HepG2 (cell line): ENCODE results near the gene EIF2B1. TPM values are rescaled to one million over a fixed set of nuclear protein-coding genes. Genes with fewer than 3 reads are reported as not detected.

Source experiments
- ATAC-seq: fragments of 200-7000 bp; cut with Tn5 transposase; 3 replicates; pipeline ENCODE4 v1.9.1; 2020; ENCODE audit warnings: mild to moderate bottlenecking, moderate library complexity
- BruUV-seq: library from RNA; stranded (reverse); fragments of 400-500 nt; replicated peaks from 2 replicates; lab custom pipeline; 2021; lab: Mats Ljungman, UMichigan
- CTCF ChIA-PET: fragments of 300-600 bp; formaldehyde crosslinking; extraction: SDS; loops from one replicate; lab custom pipeline; 2021; ENCODE audit warnings: low total read pairs, inconsistent platforms, low intra/inter-chr PET ratio; lab: Yijun Ruan, JAX
- POLR2A ChIA-PET: fragments of 350-600 bp; sonication (Branson Sonifier 250); formaldehyde crosslinking; loops from one replicate; lab custom pipeline; 2020; ENCODE audit warnings: antibody characterized with exemption, inconsistent platforms; lab: Yijun Ruan, JAX
- DNase-seq: peaks from one replicate; pipeline ENCODE4 v3.0.0-alpha.2; 2015; ENCODE audit warnings: low spot score
- FAIRE-seq: peaks from 3 replicates; lab custom pipeline; 2011; peaks lifted over from hg19 to GRCh38; lab: Jason Lieb, UNC
- H2AFZ ChIP-seq: one replicate; pipeline ENCODE4 v1.6.1; 2011; ENCODE audit warnings: low read length, inconsistent platforms
- H3K27ac ChIP-seq: fragments of 300-600 bp; 3 replicates; pipeline ENCODE4 v1.8.0; 2011; ENCODE audit warnings: mixed run types, mild to moderate bottlenecking, mixed read lengths, low read length, inconsistent platforms; ENCODE audit not compliant: insufficient read depth; ENCODE audit errors: extremely low read length
- H3K27me3 ChIP-seq, 2 experiments: fragments of 200-600 bp in 1 of 2; 2 replicates in 1 of 2; 3 replicates in 1 of 2; pipeline versions ENCODE4 v1.6.0 to v1.8.0; 2011; ENCODE audit warnings: low read length in 2 of 2, mild to moderate bottlenecking in 2 of 2, moderate library complexity in 2 of 2, inconsistent platforms in 1 of 2; ENCODE audit not compliant: insufficient read depth in 2 of 2, control insufficient read depth in 1 of 2
- H3K36me3 ChIP-seq, 2 experiments: fragments of 200-600 bp in 1 of 2; replicated peaks in 1 of 2; 2 replicates in 1 of 2; 3 replicates in 1 of 2; pipeline versions ENCODE4 v1.5.1 to v1.8.0; 2011; ENCODE audit warnings: low read length in 2 of 2, inconsistent platforms in 1 of 2; ENCODE audit not compliant: insufficient read depth in 2 of 2, control insufficient read depth in 1 of 2
- H3K4me1 ChIP-seq: 2 replicates; pipeline ENCODE4 v1.5.1; 2012; ENCODE audit warnings: low read length, inconsistent platforms; ENCODE audit not compliant: insufficient read depth
- H3K4me2 ChIP-seq: 2 replicates; pipeline ENCODE4 v1.6.0; 2011; ENCODE audit warnings: low read depth, low read length, inconsistent platforms
- H3K4me3 ChIP-seq, 3 experiments: fragments of 200-600 bp in 1 of 3; sonication (generic), shearing (Covaris generic) in 1 of 3; replicated peaks in 1 of 3; 2 replicates each; pipeline ENCODE4 v1.5.1; 2011 to 2016; ENCODE audit warnings: low read length in 3 of 3, inconsistent platforms in 2 of 3, low read depth in 2 of 3, mild to moderate bottlenecking in 2 of 3, control low read depth in 1 of 3, mixed read lengths in 1 of 3; ENCODE audit not compliant: insufficient read depth in 1 of 3
- H3K79me2 ChIP-seq: one replicate; pipeline ENCODE4 v1.6.1; 2011; ENCODE audit warnings: low read length, inconsistent platforms; ENCODE audit not compliant: insufficient read depth
- H3K9ac ChIP-seq: 2 replicates; pipeline ENCODE4 v1.6.0; 2011; ENCODE audit warnings: mild to moderate bottlenecking, low read depth, low read length, inconsistent platforms; ENCODE audit not compliant: insufficient read depth
- H3K9me3 ChIP-seq: 2 replicates; pipeline ENCODE4 v1.5.1; 2012; ENCODE audit warnings: mild to moderate bottlenecking, low read length
- H4K20me1 ChIP-seq: 2 replicates; pipeline ENCODE4 v1.6.0; 2011; ENCODE audit warnings: inconsistent platforms, mild to moderate bottlenecking, low read length, moderate library complexity; ENCODE audit not compliant: insufficient read depth
- ATAD3A ChIP-seq: sonication (generic); formaldehyde crosslinking; IDR thresholded peaks from 2 replicates; pipeline ENCODE4 v1.4.0; 2020; ENCODE audit warnings: missing genetic modification reagents
- IKZF1 ChIP-seq: fragments of 450-650 bp; IDR thresholded peaks from 2 replicates; pipeline ENCODE4 v1.7.1; 2016
- PITX1 ChIP-seq: sonication (generic); formaldehyde crosslinking; IDR thresholded peaks from 2 replicates; pipeline ENCODE4 v1.5.1; 2020; ENCODE audit warnings: mild to moderate bottlenecking, missing genetic modification reagents
- SKI ChIP-seq: fragments of 450-650 bp; IDR thresholded peaks from one replicate; pipeline ENCODE4 v1.6.1; 2018; ENCODE audit warnings: mild to moderate bottlenecking; ENCODE audit not compliant: partially characterized antibody
- USF2 ChIP-seq, 2 experiments: sonication (generic) in 1 of 2; formaldehyde crosslinking in 1 of 2; IDR thresholded peaks; 2 replicates each; pipeline versions ENCODE4 v1.5.1 to v1.6.1; 2011 to 2020; ENCODE audit warnings: borderline replicate concordance in 1 of 2, low read depth in 1 of 2, low read length in 1 of 2, mild to moderate bottlenecking in 1 of 2, missing genetic modification reagents in 1 of 2, moderate library complexity in 1 of 2
- ZNF614 ChIP-seq: IDR thresholded peaks from 2 replicates; pipeline ENCODE4 v1.6.1; 2018; ENCODE audit warnings: missing biosample characterization, missing genetic modification reagents, inconsistent platforms, borderline replicate concordance
- ZNF749 ChIP-seq: sonication (generic); formaldehyde crosslinking; IDR thresholded peaks from 2 replicates; pipeline ENCODE4 v1.8.0; 2022; ENCODE audit warnings: mild to moderate bottlenecking, missing genetic modification reagents, moderate library complexity, borderline replicate concordance
- ZNF777 ChIP-seq: sonication (generic); formaldehyde crosslinking; IDR thresholded peaks from 2 replicates; pipeline ENCODE4 v1.4.0; 2020; ENCODE audit warnings: missing genetic modification reagents
- WGBS: methylation state at CpG from one replicate; pipeline ENCODE4 v1.1.6; 2017; ENCODE audit warnings: low lambda C conversion rate; 5-methylcytosine and 5-hydroxymethylcytosine counted together
- in situ Hi-C: cut with HindIII; loops from 2 replicates; pipeline ENCODE4 v1.10.0; 2017; ENCODE audit warnings: low pct_unique_long_range_greater_than_20kb; ENCODE audit not compliant: extremely low pct_ligation_motif_present
- intact Hi-C: fragments of 100-400 bp; cut with micrococcal nuclease; formaldehyde crosslinking; loops from one replicate; pipeline ENCODE4 v1.10.0; 2022; ENCODE audit not compliant: unreplicated experiment
- polyA plus RNA-seq, 8 experiments: library from polyadenylated mRNA; depleted of rRNA in 3 of 8; stranded (reverse) in 7 of 8; unstranded in 1 of 8; fragments of >200 nt; fragmentation: Illumina TruSeq in 4 of 8; extraction: Trizol in 4 of 8; gene quantifications; 2 replicates each; pipeline versions ENCODE4 v1.2.1 to v1.2.3, GENCODE V29; 2011 to 2016; ENCODE audit warnings: low read depth in 4 of 8, missing spikeins in 1 of 8, mixed read lengths in 1 of 8; ENCODE audit not compliant: insufficient read depth in 1 of 8
- total RNA-seq, 5 experiments: library from RNA; depleted of rRNA; stranded (reverse); fragments of >200 nt; fragmentation: Illumina TruSeq; extraction: Trizol; gene quantifications; 2 replicates each; pipeline ENCODE4 v1.2.3, GENCODE V29; 2016; ENCODE audit warnings: low read depth in 1 of 5
- TF ChIP-seq, protein P1 (sequence below): sonication (generic); formaldehyde crosslinking; IDR thresholded peaks from 2 replicates; pipeline ENCODE4 v1.4.0; 2020; ENCODE audit warnings: missing genetic modification reagents
- TF ChIP-seq, protein P2 (sequence below): IDR thresholded peaks from 2 replicates; pipeline ENCODE4 v1.6.1; 2016; ENCODE audit warnings: control low read depth
- TF ChIP-seq, protein P3 (sequence below): sonication (generic); formaldehyde crosslinking; IDR thresholded peaks from 2 replicates; pipeline ENCODE4 v1.5.0; 2020; ENCODE audit warnings: mild to moderate bottlenecking, missing genetic modification reagents, moderate library complexity
- TF ChIP-seq, protein P4 (sequence below): sonication (generic); formaldehyde crosslinking; IDR thresholded peaks from 2 replicates; pipeline ENCODE4 v1.5.0; 2020; ENCODE audit warnings: mild to moderate bottlenecking, missing genetic modification reagents

The EIF2B1 gene
- total and polyA plus RNA-seq, 2 of the 13 experiments (the other 11 are each of a cell fraction or from before 2014, with no cell fraction given): 18.7 to 37.4 TPM

- no peak for FAIRE-seq
- TF ChIP-seq, protein P1, sequence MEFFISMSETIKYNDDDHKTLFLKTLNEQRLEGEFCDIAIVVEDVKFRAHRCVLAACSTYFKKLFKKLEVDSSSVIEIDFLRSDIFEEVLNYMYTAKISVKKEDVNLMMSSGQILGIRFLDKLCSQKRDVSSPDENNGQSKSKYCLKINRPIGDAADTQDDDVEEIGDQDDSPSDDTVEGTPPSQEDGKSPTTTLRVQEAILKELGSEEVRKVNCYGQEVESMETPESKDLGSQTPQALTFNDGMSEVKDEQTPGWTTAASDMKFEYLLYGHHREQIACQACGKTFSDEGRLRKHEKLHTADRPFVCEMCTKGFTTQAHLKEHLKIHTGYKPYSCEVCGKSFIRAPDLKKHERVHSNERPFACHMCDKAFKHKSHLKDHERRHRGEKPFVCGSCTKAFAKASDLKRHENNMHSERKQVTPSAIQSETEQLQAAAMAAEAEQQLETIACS: no peak
- TF ChIP-seq, protein P2, sequence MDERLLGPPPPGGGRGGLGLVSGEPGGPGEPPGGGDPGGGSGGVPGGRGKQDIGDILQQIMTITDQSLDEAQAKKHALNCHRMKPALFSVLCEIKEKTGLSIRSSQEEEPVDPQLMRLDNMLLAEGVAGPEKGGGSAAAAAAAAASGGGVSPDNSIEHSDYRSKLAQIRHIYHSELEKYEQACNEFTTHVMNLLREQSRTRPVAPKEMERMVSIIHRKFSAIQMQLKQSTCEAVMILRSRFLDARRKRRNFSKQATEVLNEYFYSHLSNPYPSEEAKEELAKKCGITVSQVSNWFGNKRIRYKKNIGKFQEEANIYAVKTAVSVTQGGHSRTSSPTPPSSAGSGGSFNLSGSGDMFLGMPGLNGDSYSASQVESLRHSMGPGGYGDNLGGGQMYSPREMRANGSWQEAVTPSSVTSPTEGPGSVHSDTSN (CRISPR knock-in tag): no peak
- TF ChIP-seq ZNF777 (no peak), PITX1 (CRISPR knock-in tag) (no peak), ZNF614 (no peak), USF2 (IDR thresholded peaks at IDR 0.05; ENCODE audit: low read depth, low read length) (no peak), USF2 (CRISPR knock-in tag; IDR thresholded peaks at IDR 0.05; ENCODE audit: borderline replicate concordance) (no peak), ATAD3A (CRISPR knock-in tag) (no peak), ZNF749 (no peak), SKI (no peak), IKZF1 (no peak)
- TF ChIP-seq, protein P3, sequence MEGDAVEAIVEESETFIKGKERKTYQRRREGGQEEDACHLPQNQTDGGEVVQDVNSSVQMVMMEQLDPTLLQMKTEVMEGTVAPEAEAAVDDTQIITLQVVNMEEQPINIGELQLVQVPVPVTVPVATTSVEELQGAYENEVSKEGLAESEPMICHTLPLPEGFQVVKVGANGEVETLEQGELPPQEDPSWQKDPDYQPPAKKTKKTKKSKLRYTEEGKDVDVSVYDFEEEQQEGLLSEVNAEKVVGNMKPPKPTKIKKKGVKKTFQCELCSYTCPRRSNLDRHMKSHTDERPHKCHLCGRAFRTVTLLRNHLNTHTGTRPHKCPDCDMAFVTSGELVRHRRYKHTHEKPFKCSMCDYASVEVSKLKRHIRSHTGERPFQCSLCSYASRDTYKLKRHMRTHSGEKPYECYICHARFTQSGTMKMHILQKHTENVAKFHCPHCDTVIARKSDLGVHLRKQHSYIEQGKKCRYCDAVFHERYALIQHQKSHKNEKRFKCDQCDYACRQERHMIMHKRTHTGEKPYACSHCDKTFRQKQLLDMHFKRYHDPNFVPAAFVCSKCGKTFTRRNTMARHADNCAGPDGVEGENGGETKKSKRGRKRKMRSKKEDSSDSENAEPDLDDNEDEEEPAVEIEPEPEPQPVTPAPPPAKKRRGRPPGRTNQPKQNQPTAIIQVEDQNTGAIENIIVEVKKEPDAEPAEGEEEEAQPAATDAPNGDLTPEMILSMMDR (CRISPR knock-in tag): no peak
- TF ChIP-seq, protein P4, sequence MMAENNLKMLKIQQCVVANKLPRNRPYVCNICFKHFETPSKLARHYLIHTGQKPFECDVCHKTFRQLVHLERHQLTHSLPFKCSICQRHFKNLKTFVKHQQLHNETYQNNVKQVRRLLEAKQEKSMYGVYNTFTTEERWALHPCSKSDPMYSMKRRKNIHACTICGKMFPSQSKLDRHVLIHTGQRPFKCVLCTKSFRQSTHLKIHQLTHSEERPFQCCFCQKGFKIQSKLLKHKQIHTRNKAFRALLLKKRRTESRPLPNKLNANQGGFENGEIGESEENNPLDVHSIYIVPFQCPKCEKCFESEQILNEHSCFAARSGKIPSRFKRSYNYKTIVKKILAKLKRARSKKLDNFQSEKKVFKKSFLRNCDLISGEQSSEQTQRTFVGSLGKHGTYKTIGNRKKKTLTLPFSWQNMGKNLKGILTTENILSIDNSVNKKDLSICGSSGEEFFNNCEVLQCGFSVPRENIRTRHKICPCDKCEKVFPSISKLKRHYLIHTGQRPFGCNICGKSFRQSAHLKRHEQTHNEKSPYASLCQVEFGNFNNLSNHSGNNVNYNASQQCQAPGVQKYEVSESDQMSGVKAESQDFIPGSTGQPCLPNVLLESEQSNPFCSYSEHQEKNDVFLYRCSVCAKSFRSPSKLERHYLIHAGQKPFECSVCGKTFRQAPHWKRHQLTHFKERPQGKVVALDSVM (CRISPR knock-in tag): no peak
- Histone ChIP-seq H2AFZ (no peak overlapping the region), H3K4me3 (no peak overlapping the region), H4K20me1 (no peaks in the 10 kb centered on the region), H3K4me1 (no peaks in the 10 kb centered on the region), H3K27me3 (no peaks in the 10 kb centered on the region), H3K27ac (no peak overlapping the region), H3K4me2 (no peak overlapping the region), H3K9me3 (no peaks in the 10 kb centered on the region), H3K79me2 (no peaks in the 10 kb centered on the region), H3K9ac (no peak overlapping the region), H3K36me3 (peaks cover 16 to 59% of the 10 kb centered on the region in 2 experiments)
- intact Hi-C loops: no loop called here
- WGBS: 94% methylated on average over 5 of the region's 5 CpGs
- in situ Hi-C loops: no loop called here
- DNase-seq: no peak
- ChIA-PET CTCF (no interaction called here), POLR2A (no interaction called here)
- ATAC-seq: no peak
- BruUV-seq: no TSS peak
These were observed 12.4 kb upstream of the EIF2B1 start for GRCh38 chr12:123645878-123646277.
